NCI-H345 treated with DMSO at 0.1 percent for 48 hours (cell line): ENCODE measurements around the gene CAB39.

Experiments used
- DNase-seq: peaks from one replicate; lab custom pipeline; 2025; ENCODE audit not compliant: unreplicated experiment; lab: John Stamatoyannopoulos, UW

The CAB39 gene

DNA sequence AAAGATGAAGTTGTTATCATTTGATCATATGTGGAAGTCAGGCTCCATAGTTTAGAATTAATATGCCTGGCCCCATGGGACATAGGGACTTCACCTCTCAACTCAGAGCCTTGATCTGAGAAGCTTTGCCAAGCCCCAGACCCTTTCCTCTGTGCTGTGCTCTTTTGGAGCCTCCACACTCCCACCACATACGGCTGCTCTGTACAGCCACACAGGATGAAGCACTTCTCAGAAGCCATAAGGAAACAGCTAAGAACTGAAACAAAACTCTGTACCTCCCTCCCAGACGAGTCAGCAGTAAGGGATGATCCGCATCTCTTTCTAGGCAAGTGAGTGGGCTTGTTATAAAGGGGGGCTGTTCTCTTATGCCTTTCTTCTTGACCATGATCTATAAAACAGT, 66.5 kb downstream of the CAB39 start:
- no peak for DNase-seq

DNA sequence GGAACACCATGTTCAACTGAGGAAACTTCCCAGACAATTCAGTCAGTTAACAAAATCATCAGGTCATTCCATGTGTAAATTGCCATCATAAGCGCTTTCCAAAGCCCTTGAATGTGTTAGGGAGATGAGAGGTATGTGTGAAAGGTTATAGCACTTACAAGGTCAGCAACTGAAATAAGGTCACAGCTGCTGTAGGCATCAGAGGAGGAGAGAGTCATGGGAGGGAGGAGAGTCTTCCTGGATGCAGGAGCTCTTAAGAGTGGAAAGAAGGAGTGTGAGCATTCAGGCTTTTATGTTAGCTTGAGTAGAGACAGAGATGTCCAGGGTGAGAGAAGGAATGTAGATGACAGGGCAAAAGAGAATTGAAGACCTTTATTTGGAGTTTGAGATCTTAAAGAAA, 67.0 kb downstream of the CAB39 start:
- DNase-seq = no peak

DNA sequence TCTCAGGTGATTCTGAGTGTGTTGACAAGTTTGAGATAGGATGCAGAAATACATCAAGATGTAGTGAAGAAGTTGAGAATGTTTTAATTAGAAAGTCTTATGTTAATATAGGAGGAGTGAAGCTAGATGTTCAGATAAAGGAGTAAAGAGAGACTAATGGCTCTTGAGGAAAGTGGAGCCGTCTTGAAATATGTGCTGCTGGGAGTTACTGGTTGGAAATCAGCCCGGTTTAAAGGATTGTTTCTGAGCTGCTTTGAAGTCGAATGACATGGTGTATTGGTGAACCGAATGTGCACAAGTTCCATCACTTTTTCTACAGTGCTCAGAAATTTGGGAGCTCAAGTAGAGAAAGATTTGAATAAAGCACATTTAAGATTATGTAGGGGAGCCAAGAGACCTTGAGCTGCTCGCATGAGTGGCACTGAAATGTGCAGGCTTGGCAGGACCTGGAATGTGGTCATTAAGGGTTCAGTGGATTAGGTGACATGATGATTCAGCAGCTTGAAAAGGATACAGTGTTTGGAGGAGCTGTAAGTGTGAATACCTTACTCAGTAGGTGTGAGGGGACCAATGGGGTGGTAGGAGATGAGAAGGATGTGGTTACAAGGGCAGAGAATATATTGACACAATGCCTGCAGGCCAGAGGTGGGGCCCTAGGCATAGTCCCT, 68.6 kb downstream of the CAB39 start:
- no peak for DNase-seq

DNA sequence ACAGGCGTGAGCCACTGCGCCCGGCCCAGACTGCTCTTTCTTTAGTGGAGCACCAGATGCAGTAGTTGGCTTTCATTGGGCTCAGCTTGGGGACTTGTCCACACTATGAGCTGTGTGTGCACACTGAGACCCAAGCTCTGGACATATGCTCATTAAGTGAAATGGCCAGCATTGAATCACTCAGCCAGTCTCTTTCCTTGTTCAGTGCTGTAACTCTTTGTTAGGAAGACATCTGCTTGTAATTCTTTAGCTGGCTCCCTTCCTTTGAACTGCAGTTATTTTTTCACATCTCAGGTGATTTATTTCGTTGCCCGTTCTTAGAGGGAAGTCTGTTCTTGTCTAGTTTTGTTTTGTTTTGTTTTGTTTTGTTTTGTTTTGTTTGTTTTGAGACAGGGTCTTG, 70.5 kb downstream of the CAB39 start:
- DNase-seq = no peak

DNA sequence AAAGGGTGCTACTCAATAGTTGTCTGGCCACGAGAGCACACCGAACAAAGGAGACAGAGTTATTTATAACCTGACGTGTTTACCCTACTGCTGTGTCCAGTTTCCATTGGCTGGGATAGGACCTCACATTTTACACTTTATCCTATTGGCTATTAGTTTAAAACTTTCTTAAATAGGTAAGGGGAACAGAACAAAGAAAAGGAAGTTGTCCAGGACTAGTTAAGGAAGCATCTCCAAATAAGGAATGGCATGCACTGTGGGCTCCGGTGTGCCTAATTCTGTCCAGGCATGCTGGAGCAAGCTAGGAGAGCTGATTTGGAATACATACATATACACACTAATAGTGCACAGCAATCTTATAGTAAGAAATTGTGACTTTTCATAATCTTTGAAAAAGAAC, 72.2 kb downstream of the CAB39 start:
- no peak for DNase-seq

DNA sequence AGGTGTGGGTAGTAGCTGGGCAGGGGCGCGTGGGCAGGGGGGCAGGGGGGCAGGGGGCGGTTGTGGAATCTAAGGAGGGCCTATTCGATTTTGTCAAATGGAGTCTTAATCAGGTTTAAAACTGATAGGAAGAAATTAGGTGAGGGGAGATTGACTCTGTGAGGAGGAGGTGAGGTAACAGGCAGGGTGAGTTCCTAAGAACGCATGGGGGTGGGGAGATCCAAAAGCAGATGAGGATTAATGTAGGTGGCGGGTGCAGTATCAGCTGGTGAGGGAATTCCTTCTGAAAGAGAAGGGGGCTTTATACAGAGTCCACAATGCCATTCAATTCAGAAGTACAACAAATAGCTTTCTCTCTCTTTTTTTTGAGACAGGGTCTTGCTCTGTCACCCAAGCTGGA, 72.7 kb downstream of the CAB39 start:
- DNase-seq = no peak

DNA sequence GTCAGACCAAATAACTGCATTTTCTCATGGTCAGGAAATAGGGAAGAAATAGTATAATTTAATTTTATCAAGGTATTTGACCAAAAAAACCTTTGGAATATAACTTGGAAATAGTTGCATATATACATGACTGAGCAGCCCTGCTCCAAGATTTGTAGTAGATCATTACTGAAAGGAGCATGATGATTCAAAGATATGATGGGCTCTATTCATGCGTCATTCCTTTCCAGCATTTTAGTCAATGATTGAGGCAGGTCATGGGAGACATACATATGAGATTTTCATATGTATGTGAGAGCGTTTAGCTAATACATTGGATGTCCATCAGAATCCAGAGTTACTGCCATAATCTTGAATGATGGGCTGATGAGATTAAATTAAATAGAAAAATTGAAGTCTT, 74.5 kb downstream of the CAB39 start:
- no peak for DNase-seq

DNA sequence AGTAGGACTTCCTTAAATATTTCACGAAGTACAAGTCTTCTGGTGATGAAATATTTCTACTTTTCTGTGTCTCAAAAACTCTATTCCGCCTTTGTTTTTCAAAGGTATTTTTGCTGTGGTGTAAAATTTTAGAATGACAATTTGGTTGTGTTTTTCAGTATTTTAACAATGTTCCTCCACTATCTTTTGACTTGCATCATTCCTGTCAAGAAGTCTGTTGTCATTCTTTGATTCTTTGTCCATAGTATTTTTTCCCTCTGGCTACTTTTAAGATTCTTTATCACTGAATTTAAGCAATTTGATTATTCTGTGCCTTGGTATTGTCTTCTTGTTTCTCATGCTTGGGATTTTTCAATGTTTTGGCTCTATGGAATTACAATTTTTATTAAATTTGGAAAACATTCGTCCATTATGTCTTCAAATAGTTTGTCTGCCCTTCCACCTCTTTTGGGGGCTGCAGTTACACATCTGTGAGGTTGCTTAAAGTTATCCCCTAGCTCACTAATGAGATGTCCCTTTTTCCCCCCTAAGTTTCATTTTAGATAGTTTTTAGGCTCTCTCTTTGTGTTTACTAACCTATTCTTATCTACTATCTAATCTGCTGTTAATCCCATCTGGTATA, 76.0 kb downstream of the CAB39 start:
- DNase-seq = no peak

DNA sequence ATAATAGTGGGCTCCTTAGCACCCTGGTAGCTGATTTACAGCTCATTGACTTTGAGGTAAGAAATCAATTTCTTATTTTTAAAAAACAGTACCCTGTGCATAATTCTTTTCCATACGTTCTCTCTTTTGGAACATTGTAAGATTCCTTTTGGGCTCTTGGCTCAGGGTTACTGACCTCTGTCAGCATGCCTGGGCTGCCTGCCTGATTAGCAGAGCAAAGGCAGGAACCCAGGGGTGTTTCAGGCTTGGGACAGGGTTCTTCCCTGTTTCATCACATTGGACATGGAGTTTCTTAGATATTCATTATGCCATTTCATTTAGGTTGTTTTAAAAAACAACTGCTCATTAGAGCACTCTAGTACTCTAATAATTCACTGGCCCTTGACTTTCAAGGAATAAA, 78.3 kb downstream of the CAB39 start:
- no peak for DNase-seq

DNA sequence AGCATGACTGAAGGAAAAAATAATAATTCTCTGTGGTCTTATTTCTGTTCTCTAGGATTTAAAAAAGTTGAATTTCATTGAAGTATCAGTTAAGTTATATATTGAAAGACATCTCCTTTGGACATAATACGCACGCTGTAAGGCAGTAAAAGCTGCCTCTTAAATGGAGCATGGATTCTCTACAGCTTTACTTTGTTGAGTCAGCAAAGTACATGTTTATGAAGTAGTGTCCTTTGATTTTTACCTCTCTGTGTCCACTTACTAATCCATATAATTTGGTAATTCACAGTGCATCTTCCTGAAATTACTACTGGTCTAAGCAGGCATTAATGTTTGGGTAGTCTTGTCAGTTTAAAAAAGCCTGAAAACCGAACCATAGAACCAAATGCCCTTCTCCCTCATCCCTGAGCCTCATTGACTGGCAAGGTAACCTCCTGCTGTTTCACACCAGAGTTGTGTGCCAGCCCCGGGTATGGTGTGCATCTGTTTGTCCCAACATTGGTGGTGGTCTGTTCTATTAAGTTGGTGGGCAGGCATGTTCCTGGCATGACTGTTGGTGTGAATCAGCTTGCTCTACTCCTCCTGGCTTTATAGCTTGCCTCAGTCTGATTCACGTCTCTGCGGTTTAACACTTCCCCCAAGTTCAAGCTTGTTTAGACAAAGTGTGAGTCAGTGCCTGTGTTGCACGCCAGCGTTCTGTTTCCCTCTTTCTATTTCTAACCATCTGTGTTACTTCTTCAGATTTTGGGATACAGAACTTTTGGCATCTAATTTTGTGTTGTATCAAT, 81.1 kb downstream of the CAB39 start:
- no peak for DNase-seq

DNA sequence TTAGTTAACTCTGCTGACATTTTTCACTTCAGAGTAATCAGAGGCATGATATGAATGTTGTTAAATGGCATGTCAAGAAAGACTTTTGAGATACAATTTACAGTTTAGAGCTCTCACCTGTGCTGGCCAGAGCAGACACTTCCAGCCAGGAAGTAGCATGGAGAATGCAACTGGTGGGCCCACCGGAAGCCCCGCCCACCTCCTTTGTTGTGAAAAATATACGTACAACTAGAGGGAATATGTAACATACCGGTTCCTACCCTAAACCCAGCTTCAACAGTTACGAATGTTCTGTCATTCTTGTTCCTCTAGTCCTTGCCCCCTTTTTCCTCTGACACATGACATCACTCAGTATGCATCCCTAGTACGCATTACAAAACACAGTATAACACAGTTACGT, 81.9 kb downstream of the CAB39 start:
- DNase-seq = no peak

DNA sequence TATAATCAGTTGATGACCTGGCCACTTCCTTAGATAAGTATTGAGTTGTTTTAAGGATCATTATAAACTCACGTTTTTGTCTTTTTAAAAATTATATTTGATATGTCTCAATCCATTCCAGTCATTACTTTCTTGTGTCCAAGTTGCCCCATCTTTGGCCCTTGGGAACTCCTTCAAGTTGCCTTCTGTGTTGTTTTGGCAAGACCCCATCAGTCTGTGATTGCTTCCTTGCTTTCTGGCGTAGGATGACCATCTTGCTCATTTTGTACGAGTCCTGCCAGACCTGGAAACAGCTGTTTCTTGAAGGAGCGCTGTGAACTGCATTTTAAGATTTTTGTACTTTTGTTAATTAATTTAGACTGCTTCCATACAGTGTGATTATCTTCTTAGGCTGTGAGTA, 83.2 kb downstream of the CAB39 start:
- DNase-seq = no peak

DNA sequence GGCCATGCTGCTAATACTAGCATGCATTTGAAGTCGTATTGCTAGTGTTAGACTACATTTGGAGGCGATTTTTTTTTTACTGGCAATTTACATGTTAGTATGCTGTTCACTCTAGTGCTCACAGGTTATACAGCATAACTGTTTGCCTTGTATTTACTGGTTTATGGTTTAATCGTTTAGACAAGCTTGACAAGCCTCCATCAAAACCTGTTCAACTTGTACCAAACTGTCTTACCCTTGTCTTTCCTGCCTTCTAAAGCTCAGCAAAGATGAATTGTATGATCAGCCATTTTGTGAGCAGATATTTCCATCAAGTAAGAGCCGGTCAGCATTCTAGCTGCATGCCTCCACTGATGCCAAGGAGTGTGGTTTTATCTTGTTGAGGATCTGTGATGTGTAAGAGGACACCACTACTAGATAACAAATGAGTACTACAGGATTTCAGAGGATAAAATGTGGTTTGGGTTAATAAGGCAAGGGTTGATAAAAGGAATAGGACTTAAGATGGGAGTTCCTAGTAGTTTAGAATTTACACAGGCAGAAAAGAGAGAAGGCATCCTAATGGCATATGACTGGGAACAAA, 83.7 kb downstream of the CAB39 start:
- DNase-seq = no peak

DNA sequence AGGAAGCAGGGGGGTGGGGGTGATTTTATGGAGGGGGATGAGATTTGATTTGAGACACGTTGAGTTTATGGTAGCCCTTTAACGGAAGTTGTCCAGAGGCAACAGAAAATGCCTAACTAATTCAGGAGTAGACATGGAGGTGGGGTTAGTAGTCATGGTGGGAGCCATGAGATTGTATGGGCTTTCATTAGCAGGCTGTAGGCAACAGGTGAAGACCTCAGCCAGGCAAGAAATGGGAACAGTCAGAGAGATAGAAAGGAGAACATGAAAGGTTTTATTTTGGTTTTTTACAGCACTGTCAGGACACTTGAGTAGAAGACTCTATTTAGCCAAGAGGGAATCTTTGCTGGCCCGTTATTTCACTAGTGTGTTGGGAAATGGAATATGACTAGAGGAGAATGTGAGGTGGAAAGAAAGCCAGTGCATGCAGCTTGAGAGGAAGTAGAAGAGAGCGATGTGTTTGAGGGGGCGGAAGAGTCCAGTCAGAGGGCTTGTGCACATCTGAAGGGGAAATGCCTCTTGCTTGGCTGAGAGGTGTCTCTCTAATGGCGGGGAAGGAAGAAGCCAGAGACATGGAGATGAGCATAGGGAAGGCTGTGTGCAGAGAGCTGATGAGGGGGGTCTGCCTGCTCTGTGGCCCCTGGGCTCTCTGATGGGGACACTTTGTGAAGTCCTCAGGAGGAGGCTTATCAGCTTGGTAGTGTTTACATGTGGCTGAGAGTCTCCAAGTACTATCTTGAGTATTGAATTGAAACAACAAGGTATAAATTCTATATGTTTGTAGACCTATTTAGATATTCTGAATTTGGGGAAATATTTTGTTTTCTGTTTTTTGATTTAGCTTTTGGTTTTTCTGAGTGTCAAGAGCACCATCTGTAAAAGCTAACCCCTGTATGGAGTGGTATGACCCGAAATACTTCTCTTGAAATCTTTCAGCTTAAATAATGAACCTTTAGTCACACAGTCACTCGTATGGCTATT, 85.2 kb downstream of the CAB39 start:
- no peak for DNase-seq

DNA sequence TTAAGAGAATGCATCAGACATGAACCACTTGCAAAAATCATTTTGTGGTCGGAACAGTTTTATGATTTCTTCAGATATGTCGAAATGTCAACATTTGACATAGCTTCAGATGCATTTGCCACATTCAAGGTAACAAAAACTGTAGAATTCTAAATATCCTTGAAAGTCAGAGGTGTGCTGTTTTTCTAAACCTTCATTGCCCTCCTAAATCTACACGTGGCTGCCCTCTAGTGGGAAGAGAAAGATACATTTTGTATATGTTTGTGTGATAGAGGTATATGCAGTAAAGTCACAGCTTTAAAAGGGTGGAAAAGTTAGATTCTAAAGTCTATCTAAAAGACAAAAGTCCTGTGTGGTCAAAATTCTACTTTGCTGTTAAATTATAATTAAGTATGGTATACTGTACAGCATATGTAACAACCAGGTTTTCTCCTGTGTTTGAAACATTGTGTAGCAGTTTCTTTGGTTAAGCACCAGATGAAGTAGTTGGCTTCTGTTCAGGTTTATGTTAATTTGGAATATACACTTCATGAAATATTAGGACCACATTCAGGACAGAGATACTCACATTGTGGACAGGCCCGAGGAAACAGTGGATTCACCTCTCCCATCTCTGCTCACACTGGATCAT, 86.2 kb downstream of the CAB39 start:
- peak; percentile 14 for DNase-seq

DNA sequence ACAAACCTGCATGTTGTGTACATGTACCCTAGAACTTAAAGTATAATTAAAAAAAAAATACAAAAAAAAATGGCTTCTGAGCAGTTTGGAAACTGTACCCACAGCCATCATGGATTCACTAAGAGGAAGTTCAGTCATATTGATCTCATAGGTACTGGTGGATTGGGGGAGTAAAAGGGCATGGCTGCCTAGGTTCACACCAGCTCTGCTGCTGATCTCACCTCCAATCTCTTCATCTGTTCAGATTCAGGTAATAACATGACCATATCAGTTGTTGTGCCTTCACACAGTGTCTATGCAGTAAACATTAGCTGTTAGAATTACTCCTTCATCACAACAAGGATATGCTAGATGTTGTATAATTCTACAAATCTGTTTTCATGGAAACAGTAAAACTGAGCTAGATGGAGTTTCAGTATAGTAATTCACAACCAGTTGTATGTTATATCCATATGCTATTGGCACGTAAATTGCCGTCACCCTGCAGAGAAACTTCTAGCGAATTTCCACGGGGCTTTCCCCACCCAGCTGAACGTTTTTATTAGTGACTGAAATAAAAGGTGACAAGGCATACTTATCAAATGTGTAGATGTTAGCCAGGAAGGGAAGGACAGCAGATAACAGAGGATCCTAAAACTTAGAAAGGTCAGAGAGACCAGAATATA, 92.8 kb downstream of the CAB39 start:
- no peak for DNase-seq

DNA sequence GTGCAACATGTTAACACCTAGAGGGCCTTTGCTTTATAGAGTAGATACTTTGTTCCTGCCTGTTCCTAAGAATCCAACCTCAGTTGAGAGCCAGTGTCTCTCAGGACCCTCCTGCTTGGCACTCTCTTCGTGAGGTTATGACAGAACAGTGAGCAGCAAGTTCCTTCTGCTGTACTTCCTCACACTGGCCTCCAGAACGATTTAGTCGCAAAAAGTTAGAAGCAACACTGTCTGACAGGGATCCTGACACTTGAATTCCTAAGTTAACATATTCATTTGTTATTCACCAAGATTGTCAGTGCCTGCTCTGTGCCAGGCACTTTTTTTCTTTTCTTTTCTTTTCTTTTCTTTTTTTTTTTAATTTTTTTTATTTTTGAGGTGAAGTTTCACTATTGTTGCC, 95.1 kb downstream of the CAB39 start:
- DNase-seq = no peak

DNA sequence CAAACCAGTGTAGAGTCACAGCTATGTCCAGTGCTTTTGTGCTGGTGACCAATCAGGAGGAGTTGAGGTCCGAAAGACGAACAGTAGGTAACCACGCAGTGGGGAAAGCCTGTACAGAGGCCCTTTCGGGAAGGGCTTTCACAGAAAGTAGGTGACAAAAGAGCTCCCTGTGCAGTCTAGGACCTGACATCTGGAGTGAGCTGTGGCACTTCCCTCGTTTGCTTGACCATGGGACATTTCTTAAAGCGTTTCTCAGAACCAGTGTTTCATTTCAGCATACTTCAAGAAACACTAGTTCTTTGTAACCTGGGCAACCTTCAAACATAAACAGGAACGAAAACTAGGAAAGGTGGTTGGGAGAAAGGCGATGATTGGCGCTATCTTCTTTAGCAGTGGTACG, 96.4 kb downstream of the CAB39 start:
- no peak for DNase-seq

DNA sequence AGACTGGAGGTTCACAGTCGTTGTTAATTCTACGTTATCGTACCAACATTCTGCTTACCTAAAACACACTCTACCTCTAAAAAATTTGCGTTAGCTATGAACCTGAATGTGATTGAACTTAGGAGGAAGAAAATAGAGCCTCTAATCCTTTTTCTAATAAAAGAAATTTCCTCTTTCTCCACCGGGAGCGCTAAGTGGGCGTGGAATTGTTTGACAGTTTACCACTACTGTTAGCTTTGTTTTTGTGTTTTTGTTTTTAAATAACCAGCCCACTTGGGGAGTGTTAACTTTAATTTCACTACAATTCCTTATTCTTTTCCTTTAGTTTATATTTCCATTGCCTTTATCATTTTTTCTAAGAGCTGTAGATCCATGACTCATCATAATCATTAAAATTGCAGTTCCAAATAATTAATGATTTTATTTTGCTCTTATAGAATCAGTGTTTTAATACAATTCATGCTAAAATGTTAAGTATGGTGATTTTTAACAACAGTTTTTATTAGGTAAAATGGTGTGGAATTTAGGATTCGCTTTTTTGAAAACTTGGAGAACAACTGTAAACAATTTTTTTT, 97.1 kb downstream of the CAB39 start:
- no peak for DNase-seq

DNA sequence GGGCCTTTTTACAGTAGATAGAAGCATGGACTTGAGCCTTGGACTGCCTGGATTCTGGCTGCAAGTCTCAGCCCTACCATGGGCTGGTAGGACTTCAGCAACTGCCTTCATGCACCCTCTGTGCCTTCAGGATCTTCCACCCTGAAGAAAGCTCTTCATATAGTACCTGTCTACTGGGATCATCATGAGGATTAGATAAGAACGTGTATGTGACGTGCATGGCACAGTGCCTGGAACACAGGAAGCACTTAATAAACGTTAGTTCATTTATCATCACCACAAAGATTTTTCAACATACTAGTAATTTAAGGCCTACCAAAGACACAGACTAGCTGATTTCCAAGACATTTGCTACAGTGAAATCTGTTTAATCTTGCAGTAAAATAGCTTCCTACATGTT, 98.9 kb downstream of the CAB39 start:
- no peak for DNase-seq
